Upper lobe of right lung (tissue), 1 donor: ENCODE results near the gene PIH1D1. TPM values are rescaled to one million over a fixed set of nuclear protein-coding genes. Genes with fewer than 3 reads are reported as not detected.

ENCODE experiments used
- ATAC-seq: fragments of 200-7000 bp; cut with Tn5 transposase; one replicate; pipeline ENCODE4 v1.9.1; 2020; ENCODE audit warnings: mild to moderate bottlenecking, moderate library complexity
- DNase-seq: peaks from one replicate; pipeline ENCODE4 v3.0.0-alpha.2; 2020
- H3K27ac ChIP-seq: fragments of 200-600 bp; one replicate; pipeline ENCODE4 v1.8.0; 2022
- H3K27me3 ChIP-seq: fragments of 200-600 bp; one replicate; pipeline ENCODE4 v1.8.0; 2022; ENCODE audit warnings: mild to moderate bottlenecking
- H3K36me3 ChIP-seq: fragments of 200-600 bp; one replicate; pipeline ENCODE4 v1.8.0; 2022
- H3K4me1 ChIP-seq: fragments of 200-600 bp; one replicate; pipeline ENCODE4 v1.8.0; 2022
- H3K4me3 ChIP-seq: fragments of 200-600 bp; one replicate; pipeline ENCODE4 v1.8.0; 2022; ENCODE audit warnings: mild to moderate bottlenecking
- H3K9me3 ChIP-seq: fragments of 200-600 bp; one replicate; pipeline ENCODE4 v1.8.0; 2022
- CTCF ChIP-seq: fragments of 200-600 bp; IDR thresholded peaks from one replicate; pipeline ENCODE4 v1.8.0; 2022; ENCODE audit warnings: antibody characterized with exemption
- intact Hi-C: fragments of 100-400 bp; cut with DNase I; formaldehyde crosslinking; loops from one replicate; pipeline ENCODE4 v1.11.0; 2022
- microRNA-seq: library from miRNA; unstranded; fragments of <30 nt; microRNA quantifications from one replicate; pipeline ENCODE4 v1.2.0, GENCODE V29; 2020; ENCODE audit warnings: borderline microRNAs expressed
- total RNA-seq: library from RNA; stranded (reverse); fragmentation: NEBNext Ultra II Directional; extraction: Animal tissue kit (Norgen Biotek cat#: 25700); gene quantifications from one replicate; pipeline ENCODE4 v1.2.1, GENCODE V29; 2021
- donor health status: DM: no; HTN: yes; CAD: no; lungs with severe emphysema.

Gene PIH1D1
- total RNA-seq, 1 donor from 2014 or later = 64.2 TPM

- no peak for TF ChIP-seq CTCF
- H3K9me3 ChIP-seq = no peaks in the 10 kb centered on the region
- no peaks in the 10 kb centered on the region for H3K27me3 ChIP-seq
- DNase-seq (no peak), ATAC-seq (no peak)
- H3K36me3 ChIP-seq = no peaks in the 10 kb centered on the region
- H3K27ac ChIP-seq = no peak overlapping the region
- no peaks in the 10 kb centered on the region for H3K4me1 ChIP-seq
- H3K4me3 ChIP-seq = no peak overlapping the region
- intact Hi-C loops = no loop called here
Observed at GRCh38 chr19:49396738-49397505, 54.7 kb downstream of the PIH1D1 start.

Small RNAs within 50 kb of the gene (microRNA-seq; reads per million reads assigned to microRNA genes)
- gene MIR150 = 770 reads per million, percentile 84 among the genes with 10 or more reads in this experiment

Other genes starting within 250 kb of the PIH1D1 start
- 4.5 TPM for gene SLC6A16, start 126.6 kb downstream of the PIH1D1 start, total RNA-seq
- 101 TPM for gene CD37, start 116.4 kb downstream of the PIH1D1 start, total RNA-seq
- gene TEAD2, start 89.4 kb downstream of the PIH1D1 start, total RNA-seq = 36.4 TPM
- not detected for gene DKKL1, start 87.9 kb downstream of the PIH1D1 start, total RNA-seq
- 2.2 TPM for gene KASH5, start 63.6 kb downstream of the PIH1D1 start, total RNA-seq
- gene PTH2, start 28.4 kb downstream of the PIH1D1 start, total RNA-seq = not detected
- not detected for gene GFY, start 26.4 kb downstream of the PIH1D1 start, total RNA-seq
- 0.69 TPM for gene SLC17A7, start 10.3 kb downstream of the PIH1D1 start, total RNA-seq
- 32.3 TPM for gene ALDH16A1, start 1.4 kb upstream of the PIH1D1 start, total RNA-seq
- 12.1 TPM for gene FLT3LG, start 22.4 kb upstream of the PIH1D1 start, total RNA-seq
- 1,829 TPM for gene RPL13A, start 35.8 kb upstream of the PIH1D1 start, total RNA-seq
- 1,616 TPM for gene RPS11, start 44.6 kb upstream of the PIH1D1 start, total RNA-seq
- 320 TPM for gene FCGRT, start 60.8 kb upstream of the PIH1D1 start, total RNA-seq
- 22.1 TPM for gene RCN3, start 76.2 kb upstream of the PIH1D1 start, total RNA-seq
- gene NOSIP, start 128.7 kb upstream of the PIH1D1 start, total RNA-seq = 48.7 TPM
- 10.1 TPM for gene PRRG2, start 129.5 kb upstream of the PIH1D1 start, total RNA-seq
- gene PRR12, start 139.4 kb upstream of the PIH1D1 start, total RNA-seq = 30.9 TPM
- gene RRAS, start 188.3 kb upstream of the PIH1D1 start, total RNA-seq = 138 TPM
- 67.9 TPM for gene SCAF1, start 190.4 kb upstream of the PIH1D1 start, total RNA-seq
- 86.4 TPM for gene IRF3, start 214.0 kb upstream of the PIH1D1 start, total RNA-seq
- gene BCL2L12, start 214.1 kb upstream of the PIH1D1 start, total RNA-seq = 15.8 TPM
- gene PRMT1, start 225.5 kb upstream of the PIH1D1 start, total RNA-seq = 90.8 TPM
- 1.9 TPM for gene ADM5, start 237.8 kb upstream of the PIH1D1 start, total RNA-seq
- gene CPT1C, start 239.3 kb upstream of the PIH1D1 start, total RNA-seq = 6.1 TPM